Stimulated activated CD4-positive, alpha-beta T cell treated with anti-CD3 and anti-CD28 coated beads, TNF-alpha, amount 100 ng/mL, for 48 hours (primary cell): Measurements from ENCODE around the gene MACROH2A1.

Source experiments
- DNase-seq, 3 donors: peaks; one replicate each; pipeline ENCODE4 v3.0.0-alpha.2; 2020; ENCODE audit warnings: low read depth in 3 of 3

The MACROH2A1 gene

DNA sequence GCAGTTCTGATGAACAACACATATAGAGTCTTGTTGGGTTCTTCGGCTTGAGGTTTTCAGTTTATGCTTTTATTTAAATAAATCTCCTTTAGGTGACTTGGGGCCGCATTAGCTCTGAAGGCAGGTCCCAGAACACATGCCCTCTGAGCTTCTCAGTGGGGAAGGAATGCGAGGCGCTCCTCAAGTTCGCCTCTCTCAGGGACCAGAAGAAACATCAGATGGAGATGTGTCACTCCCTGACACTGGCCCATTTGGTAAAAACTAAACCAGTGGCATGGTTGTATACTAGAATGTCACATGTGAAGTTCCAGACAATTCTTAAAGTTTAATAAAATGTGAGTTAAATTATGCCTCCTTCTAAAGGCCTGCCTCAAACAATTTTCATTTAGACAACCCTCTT is 1.9 kb downstream of the MACROH2A1 start:
- no peak for DNase-seq

DNA sequence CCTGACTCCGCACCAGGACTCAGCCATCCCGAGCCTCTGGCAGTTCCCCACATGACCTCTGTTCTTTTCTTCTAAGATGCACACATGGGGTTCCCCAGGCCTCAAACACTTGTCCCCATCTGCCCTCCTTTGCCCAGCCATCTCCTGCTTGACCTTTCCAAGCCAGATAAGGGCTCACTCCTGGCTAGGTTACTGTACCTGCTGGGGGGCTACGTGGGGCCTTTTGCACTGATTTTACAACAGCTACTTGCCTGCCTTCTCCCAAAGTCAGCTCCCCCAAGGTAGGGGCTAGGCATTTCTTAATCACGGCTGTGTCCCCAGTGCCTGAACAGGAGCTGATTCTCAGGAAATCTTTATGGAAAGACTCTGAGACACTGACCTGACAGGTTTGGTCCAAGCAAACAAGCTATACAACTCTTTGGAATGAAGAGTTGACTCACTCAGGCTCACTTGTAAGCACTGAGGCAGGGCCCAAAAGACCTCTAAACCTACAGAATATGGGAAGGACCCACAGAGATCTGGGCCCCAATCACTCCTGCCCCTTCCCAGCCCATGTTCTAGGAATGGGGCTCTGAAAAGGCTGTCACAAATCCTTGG is 2.5 kb downstream of the MACROH2A1 start:
- no peak for DNase-seq

DNA sequence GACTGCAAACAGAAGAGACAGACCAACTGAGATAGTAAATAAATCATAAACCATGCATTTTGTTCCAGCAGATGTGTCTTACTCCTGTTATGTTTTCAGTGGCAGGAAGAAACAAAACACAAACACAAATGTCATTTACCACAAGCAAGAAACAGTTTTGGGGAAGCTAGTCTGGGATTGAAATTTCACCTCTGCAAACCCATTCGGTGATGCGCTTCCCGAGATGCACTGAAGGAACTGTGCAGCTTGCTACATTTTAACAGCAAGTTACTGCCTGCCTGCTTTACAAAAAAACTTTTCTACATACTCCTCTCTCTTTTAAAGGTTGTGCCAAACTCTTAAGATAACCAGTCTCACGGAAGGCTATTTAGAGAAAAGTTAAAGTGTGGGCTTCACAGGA is 3.2 kb downstream of the MACROH2A1 start:
- DNase-seq, result no peak

DNA sequence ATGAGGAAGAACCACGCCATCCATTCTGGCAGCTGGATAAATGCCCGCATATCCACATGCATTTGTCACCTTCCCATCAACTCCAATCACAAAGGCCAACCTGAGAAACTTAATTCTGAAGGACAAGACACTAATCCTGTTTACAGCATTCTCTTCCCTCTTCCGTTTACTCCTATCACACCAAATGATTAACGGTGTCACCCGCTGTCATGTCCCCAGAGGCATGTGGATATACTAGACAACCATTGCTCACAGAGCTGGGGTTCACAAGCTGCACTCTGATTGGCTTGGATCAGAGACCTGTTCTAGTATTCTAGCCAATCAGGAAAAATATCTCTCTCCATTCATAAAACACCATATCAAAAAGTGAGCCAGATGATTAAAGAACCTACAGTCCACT is 3.6 kb downstream of the MACROH2A1 start:
- no peak for DNase-seq

DNA sequence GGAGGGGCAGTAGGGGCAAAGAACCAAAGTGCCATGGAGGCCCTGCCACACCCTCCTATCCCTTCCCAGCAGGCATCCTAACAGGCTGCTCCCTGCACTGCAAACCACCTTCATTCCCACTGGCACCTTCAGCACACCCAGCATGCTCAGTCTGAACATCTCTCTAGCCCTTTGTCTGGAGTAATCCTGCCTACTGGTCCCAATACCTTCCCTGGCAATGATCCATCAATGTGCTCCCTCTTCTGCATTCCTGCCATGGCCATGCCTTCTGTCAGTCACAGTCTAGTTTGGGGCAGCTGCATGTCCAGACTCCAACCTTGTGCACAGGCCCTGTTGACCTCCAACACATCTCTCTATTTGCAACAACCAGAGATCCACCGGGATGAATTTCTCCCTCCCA is 4.9 kb downstream of the MACROH2A1 start:
- DNase-seq, result no peak

DNA sequence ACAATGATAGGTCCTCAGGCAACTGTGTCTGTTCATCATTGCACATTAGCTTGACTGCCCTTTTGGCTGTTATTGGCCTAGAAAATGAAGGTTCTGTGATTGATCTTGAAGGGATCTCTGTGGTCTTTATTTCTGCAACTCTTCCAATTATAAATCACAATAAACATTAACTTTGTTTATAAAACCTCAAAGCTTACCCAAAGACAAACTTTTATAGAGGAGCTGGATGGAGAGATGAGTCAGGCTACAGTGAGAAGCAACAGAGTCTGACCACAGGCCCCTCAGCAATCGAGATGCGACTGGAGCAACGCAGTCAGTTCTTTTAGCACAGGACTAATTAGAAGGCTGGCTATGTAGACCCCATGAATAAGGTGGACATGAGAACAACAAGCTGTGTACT is 5.3 kb downstream of the MACROH2A1 start:
- DNase-seq, result no peak

DNA sequence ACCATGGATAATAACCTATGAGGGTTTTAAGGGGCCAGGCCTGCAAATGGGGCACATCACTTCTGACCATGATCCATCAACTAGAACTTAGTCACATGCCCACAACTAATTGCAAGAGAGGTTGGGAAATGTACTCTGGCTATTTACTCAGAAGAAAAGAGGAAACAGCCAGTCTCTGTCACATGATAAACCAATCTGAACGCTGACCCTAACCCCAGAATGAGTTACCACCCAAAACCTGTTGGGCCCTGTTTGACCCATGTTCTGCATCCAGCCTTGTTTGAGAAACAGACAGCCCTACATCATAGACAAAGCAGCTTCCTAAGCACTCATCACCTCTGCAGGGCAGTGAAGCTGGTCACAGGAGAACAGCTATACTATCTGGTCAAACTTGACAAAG is 5.8 kb downstream of the MACROH2A1 start:
- no peak for DNase-seq

DNA sequence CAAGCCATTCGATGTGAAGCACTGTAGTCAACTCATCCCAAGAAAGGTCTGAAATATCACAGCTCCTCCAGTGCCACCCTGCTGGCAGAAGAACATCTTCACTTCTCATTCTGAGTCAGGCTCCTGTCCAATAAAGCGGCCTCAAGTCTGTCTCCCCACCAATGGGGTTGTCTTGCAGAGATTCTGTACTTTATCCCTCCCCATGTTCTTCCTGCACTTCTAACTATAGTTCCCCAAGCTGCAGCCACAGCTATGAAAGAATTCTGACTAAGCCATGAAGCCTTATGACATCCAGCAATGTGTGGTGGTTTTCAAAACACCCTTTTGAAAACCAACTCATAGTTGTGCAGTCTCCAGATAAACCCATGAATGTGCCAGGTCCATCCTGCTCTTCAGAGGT is 6.8 kb downstream of the MACROH2A1 start:
- DNase-seq, result no peak

DNA sequence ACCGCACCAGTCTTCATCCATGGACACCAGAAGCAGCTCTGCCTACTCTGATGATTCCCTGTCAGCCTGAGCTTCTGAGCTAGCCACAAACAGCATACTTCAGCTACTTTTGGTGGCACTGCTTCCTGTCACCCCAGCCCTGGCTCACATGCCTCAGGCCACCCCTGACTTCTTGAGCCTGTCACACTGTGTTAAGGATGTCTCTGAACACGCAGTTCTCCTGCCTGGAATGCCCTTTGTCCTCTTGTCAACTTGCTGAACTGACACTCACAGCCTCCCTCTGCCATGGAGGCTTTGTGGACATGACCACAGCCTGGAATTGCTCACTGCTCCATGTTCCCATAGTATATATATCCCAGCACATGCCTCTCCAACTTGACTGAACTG is 7.2 kb downstream of the MACROH2A1 start:
- no peak for DNase-seq

DNA sequence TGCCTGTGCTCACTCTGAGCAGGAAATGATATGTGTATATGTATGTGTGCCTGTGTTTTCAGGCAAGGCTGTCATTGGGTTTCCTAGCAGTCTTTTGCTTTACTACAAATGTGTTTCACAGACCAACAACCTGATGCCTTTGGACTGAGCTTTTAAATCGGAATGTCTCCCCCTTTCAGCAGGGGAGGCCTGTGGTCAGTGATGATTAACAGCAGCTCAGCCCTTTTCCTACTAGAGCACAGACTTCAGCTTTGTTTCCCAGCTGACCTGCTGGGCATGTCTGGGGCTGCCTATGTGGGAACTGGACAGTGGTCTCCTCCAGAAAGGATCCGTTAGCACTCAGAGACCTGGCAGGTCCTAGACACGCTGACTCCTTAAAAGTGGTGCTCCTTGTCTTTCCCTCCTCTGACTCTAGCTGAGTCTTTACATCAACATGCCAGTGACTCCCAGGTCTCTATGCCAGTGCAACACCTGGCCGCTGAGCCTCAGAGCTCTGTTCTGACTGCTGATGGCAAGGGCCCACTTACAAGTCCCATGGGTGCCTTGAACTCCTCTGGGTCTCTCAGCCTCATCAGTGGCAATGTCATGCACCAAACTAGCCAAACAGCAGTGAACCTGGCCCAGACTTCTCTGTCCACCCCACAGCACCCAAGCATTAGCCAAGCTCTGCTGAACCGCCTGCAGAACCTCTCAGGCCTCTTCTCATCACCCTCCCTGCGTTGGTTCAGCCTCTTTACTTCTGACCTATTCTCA is 7.7 kb downstream of the MACROH2A1 start:
- DNase-seq, result no peak

DNA sequence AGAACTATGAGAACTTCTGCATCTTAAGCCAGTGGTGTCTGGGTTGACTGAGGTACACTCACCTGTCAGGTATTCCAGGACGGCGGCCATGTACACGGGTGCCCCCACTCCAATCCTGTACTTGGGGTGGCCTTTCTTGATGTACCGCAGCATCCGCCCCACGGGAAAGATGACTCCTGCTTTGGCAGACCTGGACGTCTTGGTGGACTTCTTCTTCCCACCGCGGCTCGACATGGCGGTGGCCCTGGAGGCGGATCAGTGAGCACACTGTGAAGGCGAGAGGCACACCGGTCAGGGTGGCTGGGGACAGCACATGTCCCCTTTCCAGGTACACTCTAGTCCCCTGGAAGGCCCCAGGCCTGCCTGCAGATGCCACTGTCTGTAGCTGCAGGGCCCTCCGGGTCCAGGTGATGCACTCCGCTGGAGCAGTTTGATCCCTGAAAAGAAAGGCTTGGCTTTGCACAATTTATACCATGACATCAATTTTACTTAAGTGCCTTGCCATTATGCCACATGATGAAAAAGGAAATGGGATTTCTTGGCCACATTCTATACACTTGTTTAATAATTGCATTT is 10.1 kb downstream of the MACROH2A1 start:
- DNase-seq, result no peak

DNA sequence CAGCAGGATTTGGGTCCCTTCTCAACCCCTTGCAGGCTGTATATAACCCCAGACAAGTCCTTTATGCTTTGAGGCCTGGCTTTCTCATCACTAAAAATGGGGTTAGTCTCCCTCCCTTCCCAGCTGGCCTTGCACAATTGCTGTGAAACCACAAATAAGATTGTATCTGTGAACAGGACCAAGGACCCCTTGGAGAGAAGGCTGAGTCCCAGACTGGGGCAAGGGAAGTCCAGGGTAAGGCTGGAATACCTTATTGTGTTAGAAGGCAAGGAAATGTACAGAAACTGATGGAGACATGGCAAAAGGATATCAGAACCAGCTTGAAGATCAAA is 11.4 kb downstream of the MACROH2A1 start:
- DNase-seq, result no peak

DNA sequence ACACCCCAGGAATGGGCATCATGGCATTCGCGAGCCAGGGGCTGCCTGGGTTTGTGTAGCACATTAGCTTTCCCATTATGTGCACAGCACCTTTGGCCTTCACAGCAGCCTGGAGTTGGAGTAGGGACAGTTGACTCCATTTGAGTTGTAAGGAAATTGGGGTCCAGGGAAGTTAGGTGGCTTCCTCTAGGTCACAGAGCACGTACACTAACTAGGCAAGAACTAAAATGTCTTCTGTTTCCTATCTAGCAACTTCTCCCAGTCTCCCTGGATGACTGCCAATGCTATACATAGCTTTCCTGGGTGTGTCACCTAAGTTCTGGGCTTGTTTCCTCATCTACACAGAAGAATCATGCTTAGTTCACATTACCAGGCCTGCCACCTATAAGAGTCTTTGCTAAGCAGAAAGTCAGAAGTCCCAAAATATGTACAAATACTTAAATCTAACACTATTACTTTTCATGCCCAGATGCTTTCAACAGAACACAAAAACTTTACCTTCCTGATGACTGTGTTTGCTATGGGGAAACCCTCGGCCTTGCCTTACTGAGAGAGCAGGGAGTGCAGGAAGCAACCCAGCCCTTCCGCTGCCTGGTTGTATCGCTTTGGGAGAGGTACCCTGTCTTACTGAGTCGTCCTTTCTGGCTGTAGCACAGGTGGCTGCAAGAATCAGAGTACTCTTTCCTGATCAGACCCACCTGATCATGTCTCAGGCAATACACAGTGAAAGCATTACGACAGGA is 12.0 kb downstream of the MACROH2A1 start:
- DNase-seq, result no peak

DNA sequence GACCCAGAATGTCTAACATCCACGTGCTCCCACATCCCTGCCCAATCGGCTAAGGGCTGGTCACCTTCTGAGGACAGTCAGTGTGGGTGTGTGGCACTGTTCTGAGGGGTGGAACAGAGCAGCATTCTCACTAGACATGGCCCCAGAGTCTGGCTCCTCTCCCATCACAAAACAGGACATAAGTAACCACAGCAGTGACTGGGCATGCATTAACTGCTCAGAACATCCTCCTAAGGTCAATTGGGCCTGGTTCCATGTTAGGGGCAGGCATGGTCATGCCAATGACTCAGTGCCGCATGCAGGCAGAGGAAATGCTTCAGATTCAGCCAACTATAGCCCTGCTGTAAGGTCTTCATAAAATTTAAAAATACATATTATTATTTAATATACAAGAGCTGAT is 12.9 kb downstream of the MACROH2A1 start:
- no peak for DNase-seq

DNA sequence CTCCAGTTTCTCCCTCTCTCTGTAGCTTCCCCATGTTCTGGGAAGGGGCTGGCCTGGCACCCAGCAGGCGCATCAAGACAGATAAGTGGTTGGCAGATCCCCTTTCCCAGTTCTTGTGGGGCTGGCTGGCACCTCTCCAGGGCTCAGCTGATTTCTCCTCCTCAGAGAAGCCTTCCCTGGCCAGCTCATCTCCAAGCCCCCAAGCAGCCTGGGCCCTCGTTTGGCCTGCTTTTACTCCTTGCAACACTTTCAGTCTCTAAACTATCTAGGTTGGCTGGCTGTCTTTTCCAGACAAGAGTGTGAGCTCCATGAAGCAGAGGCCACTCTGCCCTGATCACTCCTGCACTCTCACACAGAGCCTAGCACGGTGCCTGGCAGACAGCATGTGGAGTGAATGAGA is 13.5 kb downstream of the MACROH2A1 start:
- DNase-seq, result no peak

DNA sequence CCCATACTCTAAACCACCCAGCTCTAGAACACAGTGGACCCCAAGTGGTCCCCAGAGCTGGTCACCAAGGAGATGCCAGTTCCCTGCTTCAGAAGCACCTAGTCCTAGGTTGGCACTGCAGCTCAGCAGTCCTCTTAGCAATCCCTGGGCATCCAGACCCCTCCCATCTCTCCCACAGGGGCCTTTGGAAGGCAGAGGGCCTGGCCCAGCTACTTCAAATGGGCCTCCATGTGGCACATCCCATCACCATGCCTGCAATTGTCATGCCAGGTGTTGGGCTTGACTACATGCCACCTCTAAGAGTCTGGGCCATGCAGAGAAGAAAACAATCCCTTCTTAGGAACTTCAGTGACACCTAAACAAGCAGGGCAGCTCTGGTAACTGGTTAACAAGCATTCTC is 14.1 kb downstream of the MACROH2A1 start:
- no peak for DNase-seq

DNA sequence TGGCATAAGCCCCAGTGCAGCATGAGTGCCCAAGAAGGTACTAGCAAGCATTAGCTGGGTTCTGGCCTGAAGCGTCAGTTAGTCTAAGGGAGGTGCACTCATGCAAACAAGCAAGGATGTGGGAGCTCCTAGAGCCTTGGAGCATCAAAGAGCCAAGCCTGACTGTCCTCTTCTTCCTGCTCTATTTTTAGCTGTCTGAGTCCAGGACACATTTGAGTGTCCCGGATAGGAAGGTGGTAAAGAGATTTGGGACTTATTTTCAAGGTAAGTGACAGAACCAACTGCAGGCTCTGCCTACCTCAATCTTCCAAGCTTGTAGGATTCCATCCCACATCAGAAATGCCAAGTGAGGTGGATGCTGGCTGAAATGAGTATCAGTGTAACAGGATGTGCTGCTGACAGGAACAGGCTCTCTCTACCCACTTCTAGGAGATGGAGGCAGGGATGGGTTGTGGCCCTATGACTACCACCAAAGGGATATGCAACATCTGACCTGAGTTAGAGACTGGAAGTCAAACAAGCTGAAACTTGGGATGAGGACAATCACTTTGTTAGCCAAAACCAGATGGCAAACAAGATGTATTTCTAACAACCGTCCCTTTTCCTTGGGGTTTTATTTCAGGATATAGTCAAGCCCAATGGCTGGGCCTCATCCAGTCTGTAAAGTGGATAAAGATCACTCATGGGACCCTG is 15.1 kb downstream of the MACROH2A1 start:
- no peak for DNase-seq

DNA sequence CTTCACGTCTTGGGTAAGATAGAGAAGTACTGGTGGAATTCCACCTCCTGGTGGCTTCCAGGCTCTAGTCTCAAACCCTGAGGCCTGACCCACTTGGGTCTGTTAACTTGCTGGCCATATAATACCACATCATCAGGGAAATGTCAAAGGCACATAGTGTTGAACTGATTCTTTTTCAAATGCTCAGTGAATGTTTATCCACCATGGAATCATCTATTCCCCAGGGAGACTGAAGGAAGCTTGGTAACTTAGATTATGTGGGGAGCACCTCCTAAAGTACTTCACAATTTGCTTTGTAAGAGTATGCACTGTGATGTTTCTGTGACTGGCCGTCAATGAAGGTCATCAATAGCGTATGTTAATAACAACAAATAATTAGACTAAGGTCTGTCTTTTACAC is 16.1 kb downstream of the MACROH2A1 start:
- no peak for DNase-seq

DNA sequence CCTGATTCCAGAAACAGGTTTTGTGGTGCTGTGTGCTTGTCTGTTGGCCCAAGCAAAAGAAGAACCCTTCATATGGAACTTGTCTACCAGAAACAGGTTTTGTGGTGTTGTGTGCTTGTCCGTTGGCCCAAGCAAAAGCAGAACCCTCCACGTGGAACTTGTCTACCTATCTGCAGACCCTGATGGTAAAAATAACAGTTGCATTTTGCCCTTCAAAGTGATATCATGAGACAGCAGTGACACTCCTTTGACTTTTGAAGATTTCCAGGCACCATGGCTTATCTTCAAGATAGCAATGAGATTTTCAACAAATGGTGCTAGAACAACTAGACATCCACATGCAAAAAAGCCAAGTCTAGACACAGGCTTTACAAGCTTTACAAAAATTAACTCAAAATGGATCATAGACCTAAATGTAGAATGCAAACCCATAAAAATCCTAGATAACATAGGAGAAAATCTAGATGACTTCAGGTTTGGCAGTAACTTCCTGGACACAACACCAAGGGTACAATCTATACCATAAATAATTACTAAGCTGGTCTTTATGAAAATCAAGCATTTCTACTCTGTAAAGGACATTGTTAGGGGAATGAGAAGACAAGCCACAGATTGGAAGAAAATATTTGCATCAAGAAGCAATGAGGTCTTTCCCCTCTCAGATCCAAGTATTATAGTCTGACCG is 16.8 kb downstream of the MACROH2A1 start:
- no peak for DNase-seq

DNA sequence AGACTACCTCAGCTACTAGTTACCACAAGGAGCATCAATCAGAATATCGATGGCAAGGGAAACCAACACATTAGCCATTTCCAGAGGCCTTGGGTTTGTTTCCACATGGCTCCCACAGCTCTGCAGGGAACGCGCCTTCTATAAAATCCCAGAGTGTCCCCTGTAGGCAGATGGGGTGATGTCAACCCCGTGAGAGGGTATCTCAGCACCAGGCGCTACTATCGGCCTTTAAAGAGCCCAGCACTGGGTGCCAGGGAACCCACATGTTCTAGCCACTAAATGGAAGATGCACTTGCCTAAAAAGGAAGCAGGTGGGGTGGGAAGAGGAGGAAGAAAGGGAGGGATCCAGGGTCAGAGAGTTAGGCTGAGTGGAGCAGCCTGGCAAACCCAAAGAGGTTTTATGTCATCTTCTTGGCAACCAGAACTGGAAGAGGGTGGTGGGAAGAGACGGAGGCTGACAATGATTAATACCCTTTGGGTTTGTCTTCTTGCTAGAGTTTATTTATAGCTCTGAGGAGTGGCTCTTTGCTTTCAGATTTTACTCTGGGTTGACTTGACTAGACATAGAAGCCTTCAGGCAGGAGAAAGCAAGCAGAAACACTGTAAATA is 19.9 kb downstream of the MACROH2A1 start:
- no peak for DNase-seq
